Measurements from ENCODE around the gene STK11.

STK11 gene

DNA sequence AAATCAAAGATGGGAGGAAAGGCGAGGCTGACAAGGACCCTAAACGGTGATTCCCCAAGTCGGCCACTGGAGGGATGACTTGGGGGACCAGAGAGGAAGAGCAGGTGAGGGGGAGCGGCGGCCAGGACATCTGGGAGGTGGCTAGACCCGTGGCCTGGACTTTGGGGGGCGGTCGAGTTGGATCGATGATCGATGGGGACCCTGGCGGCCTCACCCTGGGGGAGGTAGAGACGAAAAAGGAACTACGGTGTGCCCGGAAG lies 55.9 kb downstream of the STK11 start:
- H3K4me3 ChIP-seq (ENCODE audit: control insufficient read depth, low read depth, low read length) = peak overlapping the region; percentile 49
- TF ChIP-seq, protein P1, sequence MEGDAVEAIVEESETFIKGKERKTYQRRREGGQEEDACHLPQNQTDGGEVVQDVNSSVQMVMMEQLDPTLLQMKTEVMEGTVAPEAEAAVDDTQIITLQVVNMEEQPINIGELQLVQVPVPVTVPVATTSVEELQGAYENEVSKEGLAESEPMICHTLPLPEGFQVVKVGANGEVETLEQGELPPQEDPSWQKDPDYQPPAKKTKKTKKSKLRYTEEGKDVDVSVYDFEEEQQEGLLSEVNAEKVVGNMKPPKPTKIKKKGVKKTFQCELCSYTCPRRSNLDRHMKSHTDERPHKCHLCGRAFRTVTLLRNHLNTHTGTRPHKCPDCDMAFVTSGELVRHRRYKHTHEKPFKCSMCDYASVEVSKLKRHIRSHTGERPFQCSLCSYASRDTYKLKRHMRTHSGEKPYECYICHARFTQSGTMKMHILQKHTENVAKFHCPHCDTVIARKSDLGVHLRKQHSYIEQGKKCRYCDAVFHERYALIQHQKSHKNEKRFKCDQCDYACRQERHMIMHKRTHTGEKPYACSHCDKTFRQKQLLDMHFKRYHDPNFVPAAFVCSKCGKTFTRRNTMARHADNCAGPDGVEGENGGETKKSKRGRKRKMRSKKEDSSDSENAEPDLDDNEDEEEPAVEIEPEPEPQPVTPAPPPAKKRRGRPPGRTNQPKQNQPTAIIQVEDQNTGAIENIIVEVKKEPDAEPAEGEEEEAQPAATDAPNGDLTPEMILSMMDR (conservative IDR thresholded peaks at IDR 0.05; ENCODE audit: control insufficient read depth, insufficient read depth, low read depth, low read length) = no peak
- DNase-seq (ENCODE audit: low read depth) = no peak

DNA sequence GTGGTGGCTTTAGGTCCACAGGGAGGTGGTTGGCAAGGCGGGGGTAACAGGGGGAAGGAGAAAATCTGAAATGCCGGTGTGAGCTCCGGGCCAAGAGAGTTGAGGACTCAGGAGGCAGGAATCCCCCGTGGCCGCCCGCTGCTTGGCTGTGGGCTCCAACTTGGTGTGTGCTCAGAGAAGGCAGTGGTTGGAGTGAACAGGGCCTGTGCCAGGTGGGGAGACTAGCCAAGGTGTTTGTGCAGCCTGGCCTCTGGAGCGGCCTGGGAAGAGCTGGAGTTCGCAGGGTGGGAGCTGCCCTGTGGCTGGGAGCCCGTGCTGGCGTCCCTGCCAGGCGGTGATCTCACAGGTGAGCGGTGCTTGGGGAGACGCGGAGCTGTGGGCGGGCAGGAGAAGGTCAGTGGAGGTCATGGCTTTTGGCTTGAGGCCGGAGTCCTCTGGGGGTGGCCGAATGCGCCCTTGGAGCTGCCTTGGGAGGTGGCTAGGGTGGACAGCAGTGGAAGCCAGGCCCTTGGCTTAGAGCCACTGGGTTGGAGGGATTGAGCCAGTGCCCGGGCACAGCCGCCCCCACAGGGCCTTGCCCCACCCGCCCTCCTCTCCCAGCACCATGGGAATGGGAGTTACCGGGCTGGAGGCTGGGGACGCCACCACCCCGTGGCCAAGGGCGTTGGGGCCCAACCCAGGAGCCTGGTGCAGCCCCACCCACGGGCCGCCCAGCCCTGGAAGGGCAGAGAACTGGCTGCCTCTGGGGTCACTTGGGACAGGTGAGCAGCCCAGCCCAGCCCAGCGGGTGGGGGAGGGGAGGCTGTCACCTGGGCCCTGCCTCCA lies 56.4 kb downstream of the STK11 start:
- peak overlapping the region; percentile 49 for H3K4me3 ChIP-seq (ENCODE audit: control insufficient read depth, low read depth, low read length)
- peak; percentile 47 for DNase-seq (ENCODE audit: low read depth)
- TF ChIP-seq, protein P1 (conservative IDR thresholded peaks at IDR 0.05; ENCODE audit: control insufficient read depth, insufficient read depth, low read depth, low read length) = no peak

DNA sequence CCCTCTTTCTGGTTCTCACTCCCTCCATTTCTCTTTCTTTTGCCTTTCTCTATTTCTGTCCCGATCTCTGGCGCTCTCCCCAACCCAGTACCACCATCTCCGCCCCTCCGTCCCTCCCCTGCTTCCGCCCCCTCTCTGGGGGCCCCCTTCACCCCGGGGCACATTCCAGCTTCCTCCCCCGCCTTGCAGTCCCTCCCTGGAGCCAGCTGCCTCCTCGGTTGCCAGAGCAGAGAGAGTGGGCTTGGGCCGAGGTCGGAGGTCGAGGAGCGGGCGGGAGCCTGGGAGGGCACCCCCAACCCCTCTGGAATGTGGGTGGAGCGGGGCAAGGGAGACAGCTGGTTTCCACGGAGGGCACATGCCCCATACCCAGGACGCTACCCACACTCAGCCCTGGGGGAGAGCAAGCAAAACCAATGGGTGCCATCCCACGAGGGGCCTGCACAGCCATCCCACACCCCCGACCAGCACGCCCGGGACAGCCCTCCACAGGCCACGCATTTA lies 57.1 kb downstream of the STK11 start:
- TF ChIP-seq, protein P1 (conservative IDR thresholded peaks at IDR 0.05; ENCODE audit: control insufficient read depth, insufficient read depth, low read depth, low read length) = no peak
- no peak overlapping the region for H3K4me3 ChIP-seq (ENCODE audit: control insufficient read depth, low read depth, low read length)
- DNase-seq (ENCODE audit: low read depth) = no peak

DNA sequence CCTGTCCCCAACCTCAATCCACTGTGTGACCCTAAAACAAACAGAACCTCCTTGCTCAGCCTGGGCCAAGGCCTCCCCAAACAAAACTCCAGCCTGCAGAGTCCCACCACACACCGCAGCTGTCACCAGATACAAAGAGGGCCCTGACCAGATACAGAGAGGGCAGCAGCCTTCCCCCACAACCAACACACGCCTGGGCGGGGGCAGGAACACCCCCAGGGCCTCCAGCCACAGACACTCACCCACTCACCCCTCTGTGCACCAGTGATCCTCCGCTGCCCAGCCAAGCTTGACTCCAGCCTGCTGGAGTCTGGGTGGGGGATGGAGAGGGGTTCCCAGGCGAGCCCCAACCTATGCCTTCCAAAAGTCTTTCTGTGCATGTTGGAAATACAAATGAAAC lies 57.6 kb downstream of the STK11 start:
- no peak for DNase-seq (ENCODE audit: low read depth)
- TF ChIP-seq, protein P1 (conservative IDR thresholded peaks at IDR 0.05; ENCODE audit: control insufficient read depth, insufficient read depth, low read depth, low read length) = no peak
- no peak overlapping the region for H3K4me3 ChIP-seq (ENCODE audit: control insufficient read depth, low read depth, low read length)

DNA sequence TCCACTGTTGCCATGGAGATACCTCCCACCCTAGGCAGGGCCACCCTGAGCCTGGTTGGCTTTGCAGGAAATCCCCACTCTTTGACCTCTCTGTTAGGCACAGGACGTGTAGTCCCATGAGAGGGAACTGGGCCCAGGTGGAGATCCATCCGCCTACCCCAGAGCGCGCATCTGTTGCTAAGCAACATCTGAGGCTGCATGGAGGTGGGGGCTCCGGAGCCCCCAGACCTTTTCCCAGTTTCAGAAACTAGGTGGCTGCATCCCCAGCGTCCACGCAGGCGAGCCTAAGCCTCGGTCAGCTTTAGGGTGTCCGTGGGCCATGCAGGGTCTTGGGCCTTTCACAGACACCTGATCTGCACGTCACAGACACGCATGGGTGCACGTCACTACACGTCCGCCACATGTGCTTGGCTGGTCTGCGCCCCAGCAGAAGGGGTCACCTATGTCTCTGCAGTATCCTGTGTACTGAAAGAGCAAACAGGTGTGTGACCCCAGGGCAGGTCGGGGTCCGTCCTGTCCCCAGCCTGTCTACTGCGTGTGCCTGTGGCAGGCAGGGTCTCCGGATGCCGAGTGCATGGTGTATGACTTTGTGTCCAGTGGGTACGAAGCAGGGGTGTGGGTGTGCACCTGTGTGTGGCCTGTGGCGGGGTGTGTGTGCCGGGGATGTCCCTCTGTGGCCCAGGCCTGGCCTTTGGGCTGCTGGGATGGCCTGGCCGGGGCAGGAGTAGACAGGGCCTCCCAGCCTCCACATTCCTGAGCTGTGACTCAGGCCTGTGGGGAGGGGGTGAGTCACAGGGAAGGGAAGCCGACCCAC lies 59.4 kb downstream of the STK11 start:
- TF ChIP-seq, protein P1 (conservative IDR thresholded peaks at IDR 0.05; ENCODE audit: control insufficient read depth, insufficient read depth, low read depth, low read length) = no peak
- peak; percentile 94 for DNase-seq (ENCODE audit: low read depth)
- H3K4me3 ChIP-seq (ENCODE audit: control insufficient read depth, low read depth, low read length) = no peak overlapping the region

DNA sequence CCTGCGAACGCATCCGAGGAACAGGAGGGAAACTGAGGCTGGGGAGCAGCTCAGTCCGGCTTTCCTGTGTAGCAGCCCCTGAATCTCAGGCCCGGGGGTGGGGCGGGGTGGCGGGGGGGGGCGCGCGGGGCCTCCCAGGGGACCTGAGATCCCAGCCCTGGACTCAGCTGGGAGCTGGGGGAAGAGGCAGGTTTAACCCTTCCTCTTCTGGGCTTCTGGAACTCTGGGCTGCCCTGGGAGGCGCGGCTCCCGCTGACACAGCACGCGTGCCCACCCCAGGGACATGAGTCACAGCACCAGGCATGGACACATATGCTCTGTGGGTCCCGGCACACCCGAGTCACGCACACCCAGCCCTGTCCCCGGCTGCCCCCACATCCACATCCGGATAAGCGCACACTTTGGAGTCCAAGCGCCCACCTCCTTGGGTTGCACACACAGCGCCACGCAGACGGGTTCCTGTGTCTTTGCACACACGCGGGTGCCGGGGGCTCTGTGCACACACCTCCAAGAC lies 60.1 kb downstream of the STK11 start:
- TF ChIP-seq, protein P1 (conservative IDR thresholded peaks at IDR 0.05; ENCODE audit: control insufficient read depth, insufficient read depth, low read depth, low read length) = no peak
- peak overlapping the region; percentile 27 for H3K4me3 ChIP-seq (ENCODE audit: control insufficient read depth, low read depth, low read length)
- DNase-seq (ENCODE audit: low read depth) = peak; percentile 93
